ENCODE measurements around the gene SHLD1.
"Not testable (repeated sequence)": the region's sequence is repeated elsewhere in the genome, so short reads cannot be mapped to it uniquely, and the experiment has no call there.

GRCh38 chr20:5740643-5741042, 9.6 kb upstream of the SHLD1 start:
- TF ChIP-seq POLR2A, CTCF (IDR thresholded peaks at IDR 0.05): not testable (repeated sequence)
